DOHH2 (cell line): ENCODE data around the gene UPF3A.
"Not testable (repeated sequence)": the region's sequence is repeated elsewhere in the genome, so short reads cannot be mapped to it uniquely, and the experiment has no call there.

Source experiments
- CTCF ChIP-seq: fragments of 200-600 bp; sonication (generic); IDR thresholded peaks from one replicate; pipeline ENCODE4 v1.5.1; 2014; ENCODE audit warnings: antibody characterized with exemption, mild to moderate bottlenecking, low read depth, low read length; ENCODE audit not compliant: poor library complexity, severe bottlenecking
- EZH2phosphoT487 ChIP-seq: fragments of 200-600 bp; sonication (generic); IDR thresholded peaks from 2 replicates; pipeline ENCODE4 v1.6.1; 2017; ENCODE audit warnings: borderline replicate concordance, mild to moderate bottlenecking, antibody characterized with exemption, low read length, moderate library complexity, mixed read lengths

GRCh38 chr13:114333881-114334280, 52.5 kb downstream of the UPF3A start:
- not testable (repeated sequence) for TF ChIP-seq CTCF, EZH2phosphoT487
